Measurements from ENCODE around the gene AJAP1.

AJAP1 gene

DNA sequence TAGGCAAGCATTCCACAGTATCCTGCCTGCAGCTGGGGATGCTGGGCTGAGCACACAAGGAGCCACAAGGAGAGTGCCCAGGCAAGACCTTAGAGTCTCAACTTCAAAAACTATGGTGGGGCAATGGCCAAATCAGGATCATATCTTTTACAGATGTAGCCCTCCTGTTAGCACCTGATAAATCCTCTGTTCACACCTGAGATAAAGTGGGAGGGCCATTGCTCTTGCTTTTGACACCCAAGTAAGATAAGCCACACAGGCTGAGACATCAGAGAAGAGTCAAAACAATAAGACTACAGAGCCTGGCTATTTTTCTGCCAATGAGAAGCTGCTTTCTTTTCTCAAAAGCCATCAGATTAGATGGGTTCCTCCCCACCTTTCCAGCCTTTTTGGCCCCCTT, 148.9 kb downstream of the AJAP1 start:
- DNase-seq (ENCODE audit: low spot score): no peak
- TF ChIP-seq, protein P1, sequence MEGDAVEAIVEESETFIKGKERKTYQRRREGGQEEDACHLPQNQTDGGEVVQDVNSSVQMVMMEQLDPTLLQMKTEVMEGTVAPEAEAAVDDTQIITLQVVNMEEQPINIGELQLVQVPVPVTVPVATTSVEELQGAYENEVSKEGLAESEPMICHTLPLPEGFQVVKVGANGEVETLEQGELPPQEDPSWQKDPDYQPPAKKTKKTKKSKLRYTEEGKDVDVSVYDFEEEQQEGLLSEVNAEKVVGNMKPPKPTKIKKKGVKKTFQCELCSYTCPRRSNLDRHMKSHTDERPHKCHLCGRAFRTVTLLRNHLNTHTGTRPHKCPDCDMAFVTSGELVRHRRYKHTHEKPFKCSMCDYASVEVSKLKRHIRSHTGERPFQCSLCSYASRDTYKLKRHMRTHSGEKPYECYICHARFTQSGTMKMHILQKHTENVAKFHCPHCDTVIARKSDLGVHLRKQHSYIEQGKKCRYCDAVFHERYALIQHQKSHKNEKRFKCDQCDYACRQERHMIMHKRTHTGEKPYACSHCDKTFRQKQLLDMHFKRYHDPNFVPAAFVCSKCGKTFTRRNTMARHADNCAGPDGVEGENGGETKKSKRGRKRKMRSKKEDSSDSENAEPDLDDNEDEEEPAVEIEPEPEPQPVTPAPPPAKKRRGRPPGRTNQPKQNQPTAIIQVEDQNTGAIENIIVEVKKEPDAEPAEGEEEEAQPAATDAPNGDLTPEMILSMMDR (IDR thresholded peaks at IDR 0.05; ENCODE audit: extremely low read depth, insufficient read depth, missing control alignments): no peak
- in situ Hi-C loops (cut with MboI; ENCODE audit: low pct_unique_long_range_greater_than_20kb, low sequenced_read_pairs, unreplicated experiment): no loop called here

GRCh38 chr1:4805987-4806386, 151.6 kb downstream of the AJAP1 start:
- DNase-seq (ENCODE audit: low spot score): no peak
- TF ChIP-seq, protein P1 (IDR thresholded peaks at IDR 0.05; ENCODE audit: extremely low read depth, insufficient read depth, missing control alignments): no peak
- in situ Hi-C loops (cut with MboI; ENCODE audit: low pct_unique_long_range_greater_than_20kb, low sequenced_read_pairs, unreplicated experiment): no loop called here

DNA sequence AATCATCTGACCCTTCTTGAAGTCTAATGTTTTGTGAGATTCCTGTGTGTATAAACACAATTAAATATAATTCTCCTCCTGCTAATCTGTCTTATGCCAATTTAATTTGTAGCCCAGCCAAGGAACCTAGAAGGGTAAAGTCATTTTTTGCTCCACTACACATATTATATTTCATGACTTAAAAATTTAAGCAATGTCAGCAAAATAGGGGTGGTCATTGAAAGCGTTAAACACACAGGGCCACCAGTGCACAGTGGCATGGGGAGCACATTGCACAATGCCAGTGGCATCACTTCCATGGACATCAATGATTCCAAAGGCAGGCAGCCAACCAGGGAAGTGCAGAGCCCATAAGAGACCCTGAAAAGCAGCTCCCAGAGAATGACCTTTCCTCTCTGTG, 166.1 kb downstream of the AJAP1 start:
- no peak for DNase-seq (ENCODE audit: low spot score)
- in situ Hi-C loops (cut with MboI; ENCODE audit: low pct_unique_long_range_greater_than_20kb, low sequenced_read_pairs, unreplicated experiment): no loop called here

GRCh38 chr1:4825800-4826450, 171.5 kb downstream of the AJAP1 start:
- DNase-seq (ENCODE audit: low spot score): peak; percentile 26
- TF ChIP-seq, protein P1 (IDR thresholded peaks at IDR 0.05; ENCODE audit: extremely low read depth, insufficient read depth, missing control alignments): peak; percentile 49
- in situ Hi-C loops (cut with MboI; ENCODE audit: low pct_unique_long_range_greater_than_20kb, low sequenced_read_pairs, unreplicated experiment): no loop called here

More for the DNA sequence above, 166.1 kb downstream of the AJAP1 start:
- TF ChIP-seq, protein P1 (IDR thresholded peaks at IDR 0.05; ENCODE audit: extremely low read depth, insufficient read depth, missing control alignments): no peak

- DNase-seq (ENCODE audit: low spot score): no peak
- in situ Hi-C loops (cut with MboI; ENCODE audit: low pct_unique_long_range_greater_than_20kb, low sequenced_read_pairs, unreplicated experiment): no loop called here
- TF ChIP-seq, protein P1 (IDR thresholded peaks at IDR 0.05; ENCODE audit: extremely low read depth, insufficient read depth, missing control alignments): no peak
These were observed 176.3 kb downstream of the AJAP1 start for GRCh38 chr1:4830707-4831106.

- TF ChIP-seq, protein P1 (IDR thresholded peaks at IDR 0.05; ENCODE audit: extremely low read depth, insufficient read depth, missing control alignments): no peak
- in situ Hi-C loops (cut with MboI; ENCODE audit: low pct_unique_long_range_greater_than_20kb, low sequenced_read_pairs, unreplicated experiment): no loop called here
- no peak for DNase-seq (ENCODE audit: low spot score)
These were observed 182.2 kb downstream of the AJAP1 start for GRCh38 chr1:4836574-4836973.
